Measurements from ENCODE around the gene IL1RAP. TPM values are rescaled to one million over a fixed set of nuclear protein-coding genes. Genes with fewer than 3 reads are reported as not detected.

Gene IL1RAP
- total RNA-seq, 2 experiments from 2014 or later = 2.1 to 5.6 TPM

- CTCF ChIA-PET (ENCODE audit: unreplicated experiment) = no interaction called here
- no peaks in the 10 kb centered on the region for H4K20me1 ChIP-seq (ENCODE audit: insufficient read depth, low read length)
- H3K4me1 ChIP-seq (ENCODE audit: insufficient read depth, low read length, poor library complexity, severe bottlenecking) = no peaks in the 10 kb centered on the region
- H3K36me3 ChIP-seq (ENCODE audit: insufficient read depth, low read length) = no peaks in the 10 kb centered on the region
- TF ChIP-seq CTCF (conservative IDR thresholded peaks at IDR 0.05; ENCODE audit: low read length) (no peak), EZH2phosphoT487 (IDR thresholded peaks at IDR 0.05; ENCODE audit: borderline replicate concordance, low read depth, low read length) (no peak)
- intact Hi-C loops (cut with micrococcal nuclease; ENCODE audit: unreplicated experiment) = no loop called here
- H3K9me3 ChIP-seq (ENCODE audit: low read length) = no peaks in the 10 kb centered on the region
- no TSS peak for BruUV-seq (replicated peaks)
- H3K4me2 ChIP-seq (ENCODE audit: low read length) = no peak overlapping the region
- H3K4me3 ChIP-seq (ENCODE audit: low read depth, low read length, poor library complexity, severe bottlenecking) = no peak overlapping the region
- no peak for DNase-seq (ENCODE audit: low spot score)
- H3K9me2 ChIP-seq (ENCODE audit: insufficient read depth, low read length) = no peaks in the 10 kb centered on the region
- H2AFZ ChIP-seq (ENCODE audit: low read length) = no peak overlapping the region
- POLR2A ChIA-PET = interaction anchor here (0.6 to 0.7 kb wide), 2 partner anchors 13 to 14 kb away, joined by 3 read pairs; no protein-coding TSS in a partner anchor
- H3K27ac ChIP-seq (ENCODE audit: low read depth, low read length, poor library complexity, severe bottlenecking) = no peak overlapping the region
- H3K79me2 ChIP-seq (ENCODE audit: insufficient read depth, low read depth, low read length) = no peaks in the 10 kb centered on the region
These were observed 8.1 kb downstream of the IL1RAP start for GRCh38 chr3:190521998-190522397.

GRCh38 chr3:190522621-190523222 is 8.8 kb downstream of the IL1RAP start:
- no peak overlapping the region for H3K4me2 ChIP-seq (ENCODE audit: low read length)
- H3K79me2 ChIP-seq (ENCODE audit: insufficient read depth, low read depth, low read length) = no peaks in the 10 kb centered on the region
- no peaks in the 10 kb centered on the region for H4K20me1 ChIP-seq (ENCODE audit: insufficient read depth, low read length)
- TF ChIP-seq EZH2phosphoT487 (IDR thresholded peaks at IDR 0.05; ENCODE audit: borderline replicate concordance, low read depth, low read length) (no peak), CTCF (conservative IDR thresholded peaks at IDR 0.05; ENCODE audit: low read length) (no peak)
- H3K36me3 ChIP-seq (ENCODE audit: insufficient read depth, low read length) = no peaks in the 10 kb centered on the region
- no peaks in the 10 kb centered on the region for H3K4me1 ChIP-seq (ENCODE audit: insufficient read depth, low read length, poor library complexity, severe bottlenecking)
- H3K9me3 ChIP-seq (ENCODE audit: low read length) = no peaks in the 10 kb centered on the region
- intact Hi-C loops (cut with micrococcal nuclease; ENCODE audit: unreplicated experiment) = no loop called here
- no peak for DNase-seq (ENCODE audit: low spot score)
- no peak overlapping the region for H3K4me3 ChIP-seq (ENCODE audit: low read depth, low read length, poor library complexity, severe bottlenecking)
- BruUV-seq (replicated peaks) = no TSS peak
- CTCF ChIA-PET (ENCODE audit: unreplicated experiment) = no interaction called here
- no peak overlapping the region for H3K27ac ChIP-seq (ENCODE audit: low read depth, low read length, poor library complexity, severe bottlenecking)
- no peaks in the 10 kb centered on the region for H3K9me2 ChIP-seq (ENCODE audit: insufficient read depth, low read length)
- POLR2A ChIA-PET = interaction anchor here (0.6 kb wide), 2 partner anchors 15 to 117 kb away, joined by 3 read pairs; no protein-coding TSS in a partner anchor
- no peak overlapping the region for H2AFZ ChIP-seq (ENCODE audit: low read length)

GRCh38 chr3:190524942-190525341 is 11.1 kb downstream of the IL1RAP start:
- Histone ChIP-seq H4K20me1 (ENCODE audit: insufficient read depth, low read length) (no peaks in the 10 kb centered on the region), H3K27ac (ENCODE audit: low read depth, low read length, poor library complexity, severe bottlenecking) (no peak overlapping the region), H3K4me3 (ENCODE audit: low read depth, low read length, poor library complexity, severe bottlenecking) (no peak overlapping the region), H3K9me3 (ENCODE audit: low read length) (no peaks in the 10 kb centered on the region), H3K79me2 (ENCODE audit: insufficient read depth, low read depth, low read length) (no peaks in the 10 kb centered on the region), H3K4me2 (ENCODE audit: low read length) (no peak overlapping the region), H3K9me2 (ENCODE audit: insufficient read depth, low read length) (no peaks in the 10 kb centered on the region), H3K4me1 (ENCODE audit: insufficient read depth, low read length, poor library complexity, severe bottlenecking) (no peaks in the 10 kb centered on the region), H2AFZ (ENCODE audit: low read length) (no peak overlapping the region), H3K36me3 (ENCODE audit: insufficient read depth, low read length) (no peaks in the 10 kb centered on the region)
- intact Hi-C loops (cut with micrococcal nuclease; ENCODE audit: unreplicated experiment) = no loop called here
- DNase-seq (ENCODE audit: low spot score) = no peak
- TF ChIP-seq CTCF (conservative IDR thresholded peaks at IDR 0.05; ENCODE audit: low read length) (no peak), EZH2phosphoT487 (IDR thresholded peaks at IDR 0.05; ENCODE audit: borderline replicate concordance, low read depth, low read length) (no peak)
- ChIA-PET CTCF (ENCODE audit: unreplicated experiment) (no interaction called here), POLR2A (interaction anchor here (0.8 to 1.6 kb wide), 2 partner anchors 55 to 287 kb away, joined by 3 to 4 read pairs; no protein-coding TSS in a partner anchor)
- BruUV-seq (replicated peaks) = no TSS peak
